NCI-H526 (cell line): ENCODE results near the gene LIPC.

Experiments
- DNase-seq, 2 experiments: peaks; one replicate each; lab custom pipeline; 2025; lab: John Stamatoyannopoulos, UW

Gene LIPC

GRCh38 chr15:58431221-58432149 lies at the start of gene LIPC:
TSS of gene LIPC (plus strand) at chr15:58431991. CDS start at chr15:58432033, 42 bp downstream.
- DNase-seq, result no peak

GRCh38 chr15:58383876-58384275 lies 47.9 kb upstream of the LIPC start:
- no peak for DNase-seq

- DNase-seq, result no peak
Measured at GRCh38 chr15:58384667-58385066, 47.1 kb upstream of the LIPC start.

GRCh38 chr15:58386081-58386480 lies 45.7 kb upstream of the LIPC start:
- no peak for DNase-seq

GRCh38 chr15:58386641-58387040 lies 45.1 kb upstream of the LIPC start:
- no peak for DNase-seq

- no peak for DNase-seq
Measured at GRCh38 chr15:58387130-58387529, 44.7 kb upstream of the LIPC start.

GRCh38 chr15:58388211-58388610 lies 43.6 kb upstream of the LIPC start:
- no peak for DNase-seq

- DNase-seq, result no peak
Measured at GRCh38 chr15:58390118-58390517, 41.7 kb upstream of the LIPC start.

- no peak for DNase-seq
Measured at GRCh38 chr15:58390655-58391054, 41.1 kb upstream of the LIPC start.

- DNase-seq, result no peak
Measured at GRCh38 chr15:58391088-58391487, 40.7 kb upstream of the LIPC start.

GRCh38 chr15:58392141-58392540 lies 39.6 kb upstream of the LIPC start:
- no peak for DNase-seq

GRCh38 chr15:58392611-58393161 lies 39.1 kb upstream of the LIPC start:
- DNase-seq, result no peak

GRCh38 chr15:58393241-58393662 lies 38.5 kb upstream of the LIPC start:
- DNase-seq, result no peak

- DNase-seq, result no peak
Measured at GRCh38 chr15:58396181-58396580, 35.6 kb upstream of the LIPC start.

- peak; percentile 11 to 59 for DNase-seq
Measured at GRCh38 chr15:58398071-58398470, 33.7 kb upstream of the LIPC start.

- DNase-seq, result peak; percentile 90 to 94
Measured at GRCh38 chr15:58398643-58399042, 33.1 kb upstream of the LIPC start.

- DNase-seq, result no peak
Measured at GRCh38 chr15:58399739-58400138, 32.1 kb upstream of the LIPC start.

- no peak for DNase-seq
Measured at GRCh38 chr15:58401276-58401675, 30.5 kb upstream of the LIPC start.

- DNase-seq, result no peak
Measured at GRCh38 chr15:58401991-58402649, 29.7 kb upstream of the LIPC start.

GRCh38 chr15:58403581-58403980 lies 28.2 kb upstream of the LIPC start:
- DNase-seq, result no peak

GRCh38 chr15:58404020-58404419 lies 27.8 kb upstream of the LIPC start:
- DNase-seq, result no peak

- DNase-seq, result no peak
Measured at GRCh38 chr15:58404722-58405121, 27.1 kb upstream of the LIPC start.

GRCh38 chr15:58405865-58406264 lies 25.9 kb upstream of the LIPC start:
- DNase-seq, result no peak
